GM19035 (cell line): ENCODE measurements around the gene EDEM2.
"Not testable (repeated sequence)": the region's sequence is repeated elsewhere in the genome, so short reads cannot be mapped to it uniquely, and the experiment has no call there.

Experiments used
- ATAC-seq: cut with Tn5 transposase; IDR thresholded peaks from one replicate; pipeline ENCODE4 v1.9.1; 2021; ENCODE audit not compliant: unreplicated experiment

The EDEM2 gene

GRCh38 chr20:35131934-35132333, 15.2 kb downstream of the EDEM2 start:
- ATAC-seq: no peak

- ATAC-seq: no peak
Observed at GRCh38 chr20:35129647-35130069, 17.5 kb downstream of the EDEM2 start.

DNA sequence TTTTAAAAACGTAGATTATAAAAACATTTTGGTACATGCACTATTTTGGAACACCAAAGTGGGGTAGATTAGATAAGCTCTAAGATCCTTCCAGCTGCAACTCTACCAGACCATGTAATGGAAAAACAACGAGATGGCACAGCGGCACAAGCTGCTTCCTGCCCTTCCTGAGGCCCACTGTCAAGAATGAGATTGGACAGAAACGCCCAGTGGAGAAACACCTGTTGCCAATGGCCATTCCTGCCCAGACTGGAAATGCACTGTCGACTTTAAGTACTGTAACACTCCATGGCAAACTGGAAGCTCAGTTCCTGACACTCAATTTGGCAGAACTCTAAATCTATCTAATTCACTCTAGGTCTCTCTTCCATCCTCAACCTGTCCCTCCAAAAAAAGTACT, 21.4 kb downstream of the EDEM2 start:
- ATAC-seq: no peak

DNA sequence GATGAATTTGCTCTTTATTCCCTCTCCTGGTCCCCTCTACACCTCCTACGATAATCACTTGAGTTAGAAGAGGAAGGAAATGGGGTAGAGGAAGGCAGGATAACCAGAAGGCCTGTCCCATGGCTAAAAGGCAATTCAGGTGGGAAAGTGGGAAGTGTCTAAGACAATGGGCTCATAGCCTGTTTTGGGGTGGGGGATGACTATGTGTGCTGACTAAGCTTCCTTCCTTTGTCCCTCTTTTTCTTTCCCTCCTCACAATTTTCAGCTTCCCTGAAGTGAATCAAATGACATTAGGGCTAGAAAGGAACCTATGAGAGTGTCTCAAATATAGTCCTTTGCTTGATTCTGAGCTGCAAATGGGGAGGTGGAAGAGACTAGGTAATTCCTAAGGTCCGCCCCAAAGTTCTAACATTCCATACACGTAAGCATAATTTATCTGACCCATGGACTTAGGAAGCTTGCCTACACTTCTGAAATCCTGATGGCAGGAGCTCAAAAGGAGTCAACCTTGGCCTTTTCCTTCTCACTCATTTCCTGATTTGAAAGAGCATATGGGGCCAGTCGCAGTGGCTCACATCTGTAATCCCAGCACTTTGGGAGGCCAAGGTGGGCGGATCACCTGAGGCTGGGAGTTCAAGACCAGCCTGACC, 24.3 kb downstream of the EDEM2 start:
- ATAC-seq: no peak

- no peak for ATAC-seq
Observed at GRCh38 chr20:35121186-35121585, 25.9 kb downstream of the EDEM2 start.

- no peak for ATAC-seq
Observed at GRCh38 chr20:35120012-35120701, 27.0 kb downstream of the EDEM2 start.

- ATAC-seq: no peak
Observed at GRCh38 chr20:35117629-35118028, 29.5 kb downstream of the EDEM2 start.

DNA sequence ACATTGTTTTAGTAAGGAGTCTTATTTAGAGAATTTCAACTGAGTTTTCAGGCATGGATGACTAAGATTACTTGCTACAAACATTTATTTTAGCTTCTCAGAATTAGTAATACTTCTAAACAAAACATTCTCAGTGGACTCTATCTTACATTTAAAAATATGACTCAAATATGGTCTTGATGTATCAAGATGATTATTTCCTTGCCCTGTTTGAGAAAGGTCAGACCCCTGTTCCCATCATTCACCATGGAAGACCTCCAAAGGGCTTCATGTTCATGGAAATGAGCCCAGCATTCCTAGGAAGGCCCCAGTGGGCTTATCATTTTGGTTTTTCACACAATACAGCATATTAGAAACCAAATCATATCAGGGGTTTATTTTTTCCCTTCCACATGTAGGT, 29.9 kb downstream of the EDEM2 start:
- no peak for ATAC-seq

- no peak for ATAC-seq
Observed at GRCh38 chr20:35116258-35116657, 30.9 kb downstream of the EDEM2 start.

GRCh38 chr20:35115606-35116005, 31.5 kb downstream of the EDEM2 start:
- ATAC-seq: no peak

DNA sequence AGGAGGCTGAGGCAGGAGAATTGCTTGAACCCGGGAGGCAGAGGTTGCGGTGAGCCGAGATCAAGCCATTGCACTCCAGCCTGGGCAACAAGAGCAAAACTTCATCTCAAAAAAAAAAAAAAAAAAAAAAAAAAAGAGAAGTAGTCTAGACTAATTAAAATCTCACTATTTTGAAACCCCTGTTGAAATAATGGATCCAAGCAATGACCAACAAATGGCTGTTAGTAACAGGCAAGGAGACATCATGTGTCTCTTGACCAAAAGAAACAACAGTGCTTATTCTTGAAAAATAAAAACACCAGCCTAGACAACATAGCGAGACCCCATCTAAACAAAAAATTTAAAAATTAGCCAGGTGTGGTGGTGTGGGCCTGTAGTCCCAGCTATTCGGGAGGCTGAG, 34.9 kb downstream of the EDEM2 start:
- not testable (repeated sequence) for ATAC-seq

GRCh38 chr20:35111141-35111888, 35.8 kb downstream of the EDEM2 start:
- no peak for ATAC-seq

DNA sequence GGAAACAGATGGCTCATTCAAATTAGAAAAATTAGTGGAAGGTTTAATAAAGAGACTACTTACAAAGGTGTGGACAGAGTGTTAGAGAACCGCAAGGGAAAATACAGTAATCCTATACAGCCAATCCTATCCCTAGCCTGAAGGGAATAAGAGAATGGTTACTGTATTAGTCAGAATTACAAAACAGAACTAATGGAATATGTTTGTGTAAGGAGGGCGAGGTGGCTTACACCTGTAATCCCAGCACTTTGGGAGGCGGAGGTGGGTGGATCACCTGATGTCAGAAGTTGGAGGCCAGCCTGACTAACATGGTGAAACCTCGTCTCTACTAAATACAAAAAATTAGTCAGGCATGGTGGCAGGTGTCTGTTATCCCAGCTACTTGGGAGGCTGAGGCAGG, 38.2 kb downstream of the EDEM2 start:
- no peak for ATAC-seq

GRCh38 chr20:35106827-35107380, 40.2 kb downstream of the EDEM2 start:
- ATAC-seq: no peak

- ATAC-seq: no peak
Observed at GRCh38 chr20:35104685-35105295, 42.3 kb downstream of the EDEM2 start.

GRCh38 chr20:35101620-35102019, 45.5 kb downstream of the EDEM2 start:
- no peak for ATAC-seq

- no peak for ATAC-seq
Observed at GRCh38 chr20:35093267-35093884, 53.8 kb downstream of the EDEM2 start.

DNA sequence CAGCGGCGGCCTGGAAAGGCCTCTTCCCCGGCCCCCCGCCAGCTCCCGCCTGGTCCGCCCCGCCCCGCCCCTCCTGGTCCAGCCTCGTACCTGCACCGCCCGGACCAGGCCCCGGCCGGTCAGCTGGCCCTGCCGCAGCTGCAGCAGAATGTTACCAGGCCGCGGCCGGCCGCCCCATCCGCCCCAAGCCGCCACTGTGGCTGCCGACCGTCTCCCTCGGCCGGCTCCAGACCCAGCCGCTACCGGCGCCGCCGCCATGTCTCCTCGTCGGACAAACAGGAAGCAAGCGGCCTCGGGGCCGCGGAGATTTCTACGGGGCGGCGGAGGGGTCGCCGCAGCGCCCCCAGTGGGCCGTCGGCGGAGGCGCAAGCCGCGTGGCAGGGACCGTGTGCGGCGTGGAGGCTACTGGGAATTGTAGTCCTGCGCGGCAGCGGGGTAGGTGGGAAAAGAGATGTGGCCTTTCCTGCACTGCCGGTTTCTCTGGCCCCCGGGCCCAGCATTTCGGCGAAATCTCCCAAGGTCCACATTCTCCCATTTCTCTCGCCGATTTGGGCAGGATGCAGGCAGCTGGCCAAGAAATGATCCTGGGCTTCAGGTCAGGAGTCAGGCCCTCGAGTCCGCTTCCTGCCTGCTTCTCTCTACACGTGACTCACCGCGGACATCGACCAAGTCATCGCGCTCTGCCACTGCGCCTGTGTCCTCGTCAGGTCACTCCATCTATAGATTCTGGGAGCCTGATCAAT, 54.4 kb downstream of the EDEM2 start, which contains the start of gene TRPC4AP:
TSS of gene TRPC4AP (minus strand) at position 284 of the 743 bp plus-strand sequence. CDS start at position 258, 26 bp downstream.
- peak; percentile 94 for ATAC-seq

- peak; percentile 18 for ATAC-seq
Observed at GRCh38 chr20:35091816-35092523, 55.2 kb downstream of the EDEM2 start.
